K562 (cell line): Measurements from ENCODE around the gene MEX3A. TPM values are rescaled to one million over a fixed set of nuclear protein-coding genes. Genes with fewer than 3 reads are reported as not detected.

ENCODE experiments used
- ARNT ChIP-seq, 2 experiments: fragments of 450-650 bp; IDR thresholded peaks; 2 replicates each; pipeline ENCODE4 v1.6.1; 2016; ENCODE audit warnings: mild to moderate bottlenecking in 1 of 2
- BRD4 ChIP-seq: fragments of 200-600 bp; sonication (generic); IDR thresholded peaks from 2 replicates; pipeline ENCODE4 v1.6.1; 2017; ENCODE audit warnings: inconsistent platforms
- CTBP1 ChIP-seq: fragments of 450-650 bp; IDR thresholded peaks from 2 replicates; pipeline ENCODE4 v1.6.1; 2016; ENCODE audit warnings: borderline replicate concordance
- ELF1 ChIP-seq: fragments of 200-800 bp; sonication (Bioruptor generic); IDR thresholded peaks from 2 replicates; pipeline ENCODE4 v1.6.1; 2016; ENCODE audit warnings: missing genetic modification characterization, missing compliant biosample characterization
- EZH2 ChIP-seq: IDR thresholded peaks from 2 replicates; pipeline ENCODE4 v1.6.1; 2012; ENCODE audit warnings: low read depth, mild to moderate bottlenecking, inconsistent platforms, low read length, borderline replicate concordance
- GATAD2A ChIP-seq: fragments of 450-650 bp; IDR thresholded peaks from 2 replicates; pipeline ENCODE4 v1.6.1; 2017
- IRF1 ChIP-seq: sonication (generic); formaldehyde crosslinking; IDR thresholded peaks from 2 replicates; pipeline ENCODE4 v1.8.0; 2022; ENCODE audit warnings: missing genetic modification reagents, mild to moderate bottlenecking, borderline replicate concordance
- MAFK ChIP-seq: IDR thresholded peaks from 2 replicates; pipeline ENCODE4 v1.6.1; 2011; ENCODE audit warnings: low read length, improper control_type of control experiment
- MAX ChIP-seq: sonication (generic); formaldehyde crosslinking; IDR thresholded peaks from 2 replicates; pipeline ENCODE4 v1.9.0; 2022; ENCODE audit warnings: mild to moderate bottlenecking, missing genetic modification reagents
- MED1 ChIP-seq: sonication (generic); formaldehyde crosslinking; IDR thresholded peaks from 2 replicates; pipeline ENCODE4 v1.8.1; 2023; ENCODE audit warnings: missing genetic modification reagents, borderline replicate concordance
- MYNN ChIP-seq, 2 experiments: sonication (generic); formaldehyde crosslinking in 1 of 2; IDR thresholded peaks; 2 replicates each; pipeline versions ENCODE4 v1.5.0 to v1.6.1; 2016 to 2020; ENCODE audit warnings: antibody characterized with exemption in 1 of 2, missing genetic modification reagents in 1 of 2
- NCOA6 ChIP-seq: fragments of 450-650 bp; IDR thresholded peaks from 2 replicates; pipeline ENCODE4 v1.6.1; 2017; ENCODE audit warnings: mild to moderate bottlenecking
- POLR2G ChIP-seq: fragments of 200-400 bp; formaldehyde crosslinking; IDR thresholded peaks from 2 replicates; pipeline ENCODE4 v1.6.1; 2017; ENCODE audit warnings: low read depth, mild to moderate bottlenecking, antibody characterized with exemption, low read length, moderate library complexity
- RBM39 ChIP-seq: fragments of 200-400 bp; formaldehyde crosslinking; optimal IDR thresholded peaks from 2 replicates; pipeline ENCODE3; 2018; ENCODE audit warnings: low read depth, low read length
- TCF7L2 ChIP-seq: fragments of 150-350 bp; IDR thresholded peaks from 2 replicates; pipeline ENCODE4 v1.6.1; 2016; ENCODE audit warnings: low read depth, mild to moderate bottlenecking, low read length, moderate library complexity
- USF1 ChIP-seq: sonication (generic); formaldehyde crosslinking; IDR thresholded peaks from 2 replicates; pipeline ENCODE4 v1.9.0; 2022; ENCODE audit warnings: mild to moderate bottlenecking, missing genetic modification reagents
- ZC3H11A ChIP-seq: IDR thresholded peaks from 2 replicates; pipeline ENCODE4 v1.6.1; 2012; ENCODE audit warnings: low read depth, low read length, improper control_type of control experiment
- ZNF239 ChIP-seq: fragments of 250-450 bp; sonication (Bioruptor Pico); IDR thresholded peaks from 2 replicates; pipeline ENCODE4 v1.4.0; 2020; ENCODE audit warnings: mild to moderate bottlenecking
- ZNF592 ChIP-seq: fragments of 450-650 bp; IDR thresholded peaks from 2 replicates; pipeline ENCODE4 v1.6.1; 2017; ENCODE audit warnings: antibody characterized with exemption, mild to moderate bottlenecking
- ZNF79 ChIP-seq: fragments of 250-450 bp; sonication (Bioruptor Pico); IDR thresholded peaks from 2 replicates; pipeline ENCODE4 v1.4.0; 2020; ENCODE audit warnings: low read depth, mild to moderate bottlenecking, moderate library complexity
- polyA plus RNA-seq, 8 experiments: library from polyadenylated mRNA; depleted of rRNA in 4 of 8; stranded (reverse) in 5 of 8; unstranded in 3 of 8; fragments of >200 nt; fragmentation: Nextera tagmentation in 2 of 8; fragmentation: Illumina TruSeq in 1 of 8; extraction: Ambion mirVana in 2 of 8; extraction: Trizol in 1 of 8; gene quantifications; 2 replicates each; pipeline versions ENCODE4 v1.2.1 to v1.2.3, GENCODE V29; 2011 to 2014; ENCODE audit warnings: inconsistent platforms in 1 of 8, missing spikeins in 1 of 8
- total RNA-seq, 7 experiments: library from RNA; depleted of rRNA in 6 of 7; stranded (reverse); fragments of >200 nt in 6 of 7; fragmentation: Illumina TruSeq in 2 of 7; extraction: Trizol in 2 of 7; gene quantifications; 2 replicates each; pipeline versions ENCODE4 v1.2.1 to v1.2.3, GENCODE V29; 2011 to 2021; ENCODE audit warnings: low replicate concordance in 1 of 7

MEX3A gene
- total and polyA plus RNA-seq, 9 of the 15 experiments (the other 6 are each of a cell fraction or from before 2014, with no cell fraction given) = 0.36 to 13.7 (median 5.2) TPM

GRCh38 chr1:156054500-156055280, 27.6 kb downstream of the MEX3A start, which contains the start of gene LAMTOR2 (continued):
- peak; percentile 92 for TF ChIP-seq ELF1
- peak; percentile 94 for TF ChIP-seq RBM39
- no peak; the same call in 1 of the 2 replicates for TF ChIP-seq USF1
- no peak for TF ChIP-seq ZNF79 (CRISPR knock-in tag)
- no peak for TF ChIP-seq MAFK
- no peak for TF ChIP-seq EZH2
- no peak for TF ChIP-seq MED1 (CRISPR knock-in tag)
- no peak for TF ChIP-seq NCOA6
- no peak for TF ChIP-seq GATAD2A
- TF ChIP-seq ZNF239 (CRISPR knock-in tag) = no peak
- TF ChIP-seq ARNT (IDR thresholded peaks at IDR 0.05) = 0 out of 4 replicates have a peak, but pooled peaks have one; percentile 62 to 69
- no peak for TF ChIP-seq BRD4
- TF ChIP-seq CTBP1 = peak; percentile 36; the same call in 1 of the 2 replicates
- TF ChIP-seq MAX (CRISPR knock-in tag) = peak; percentile 97
- peak; percentile 88 for TF ChIP-seq POLR2G
- TF ChIP-seq ZC3H11A = no peak
- TF ChIP-seq TCF7L2 = no peak
- no peak for TF ChIP-seq IRF1 (CRISPR knock-in tag)
- peak; percentile 53; the same call in 1 of the 2 replicates for TF ChIP-seq MYNN (IDR thresholded peaks at IDR 0.05)
- TF ChIP-seq MYNN (CRISPR knock-in tag; IDR thresholded peaks at IDR 0.05) = no peak
- TF ChIP-seq ZNF592 = peak; percentile 72
